DOHH2 (cell line): Measurements from ENCODE around the gene CTSK.

Experiments
- H3F3A ChIP-seq: fragments of 200-600 bp; sonication (generic), shearing (Covaris generic); 2 replicates; pipeline ENCODE4 v1.6.0; 2016; ENCODE audit warnings: antibody characterized with exemption, mild to moderate bottlenecking; ENCODE audit not compliant: control insufficient read depth, insufficient read depth
- H3K27ac ChIP-seq: fragments of 200-600 bp; sonication (generic); 2 replicates; pipeline ENCODE4 v1.5.1; 2014; ENCODE audit warnings: low read depth, mild to moderate bottlenecking, low read length, moderate library complexity
- H3K27me3 ChIP-seq: fragments of 200-600 bp; sonication (generic); 2 replicates; pipeline ENCODE4 v1.6.1; 2014; ENCODE audit warnings: mild to moderate bottlenecking, low read length, mixed read lengths; ENCODE audit not compliant: control insufficient read depth
- H3K36me3 ChIP-seq: fragments of 200-600 bp; sonication (generic); 2 replicates; pipeline ENCODE4 v1.6.1; 2014; ENCODE audit warnings: mild to moderate bottlenecking, low read length, moderate library complexity, mixed read lengths; ENCODE audit not compliant: control insufficient read depth
- H3K4me1 ChIP-seq: fragments of 200-600 bp; sonication (generic); 2 replicates; pipeline ENCODE4 v1.6.1; 2014; ENCODE audit warnings: mild to moderate bottlenecking, low read length, mixed read lengths; ENCODE audit not compliant: control insufficient read depth
- H3K4me2 ChIP-seq: fragments of 200-600 bp; sonication (generic); 2 replicates; pipeline ENCODE4 v1.6.0; 2014; ENCODE audit warnings: mild to moderate bottlenecking, low read length, moderate library complexity
- H3K4me3 ChIP-seq: fragments of 200-600 bp; sonication (generic); 2 replicates; pipeline ENCODE4 v1.5.1; 2014; ENCODE audit warnings: mild to moderate bottlenecking, low read length, mixed read lengths
- H3K79me2 ChIP-seq: fragments of 200-600 bp; sonication (generic); 2 replicates; pipeline ENCODE4 v1.6.1; 2014; ENCODE audit warnings: mild to moderate bottlenecking, low read length, mixed read lengths; ENCODE audit not compliant: control insufficient read depth
- H3K9me2 ChIP-seq: fragments of 200-600 bp; sonication (generic); replicated peaks from 2 replicates; pipeline ENCODE4 v1.6.1; 2014; ENCODE audit warnings: mild to moderate bottlenecking, low read length, mixed read lengths; ENCODE audit not compliant: control insufficient read depth
- H3K9me3 ChIP-seq: fragments of 200-600 bp; sonication (generic); 2 replicates; pipeline ENCODE4 v1.6.1; 2014; ENCODE audit warnings: antibody characterized with exemption, low read length, mixed read lengths; ENCODE audit not compliant: control insufficient read depth, insufficient read depth
- H4K20me1 ChIP-seq: fragments of 200-600 bp; sonication (generic); 2 replicates; pipeline ENCODE4 v1.6.0; 2014; ENCODE audit warnings: low read depth, mild to moderate bottlenecking, antibody characterized with exemption, low read length, moderate library complexity; ENCODE audit not compliant: control insufficient read depth, insufficient read depth
- EZH2phosphoT487 ChIP-seq: fragments of 200-600 bp; sonication (generic); IDR thresholded peaks from 2 replicates; pipeline ENCODE4 v1.6.1; 2017; ENCODE audit warnings: borderline replicate concordance, mild to moderate bottlenecking, antibody characterized with exemption, low read length, moderate library complexity, mixed read lengths
- TF ChIP-seq, protein P1 (sequence below): fragments of 200-600 bp; sonication (generic); IDR thresholded peaks from one replicate; pipeline ENCODE4 v1.5.1; 2014; ENCODE audit warnings: antibody characterized with exemption, mild to moderate bottlenecking, low read depth, low read length; ENCODE audit not compliant: poor library complexity, severe bottlenecking

Gene CTSK

DNA sequence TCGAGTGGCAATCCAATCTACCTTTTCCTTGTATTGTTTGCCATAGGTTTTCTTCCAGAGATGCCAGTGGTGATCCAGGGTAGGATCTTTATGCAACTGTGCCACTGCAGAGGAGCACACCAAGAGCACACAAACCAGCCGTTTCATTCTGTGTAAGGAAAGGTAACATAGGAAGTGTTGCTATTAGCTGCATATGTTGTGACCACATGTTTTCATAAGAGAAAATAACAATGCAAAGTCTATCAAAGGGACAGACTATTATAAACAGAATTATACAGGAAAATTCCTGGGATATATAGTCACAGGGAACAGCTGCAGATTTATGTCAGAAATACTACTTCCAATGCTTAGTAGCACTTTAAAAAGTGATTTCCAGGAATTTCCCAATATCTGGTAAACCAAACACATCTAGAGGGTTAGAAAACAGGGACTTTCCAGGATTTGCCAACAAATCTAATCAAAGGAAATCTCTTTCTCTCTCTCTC is 43.4 kb downstream of the CTSK start:
- Histone ChIP-seq H3K4me1 (peaks cover 46% of the 10 kb centered on the region), H3K4me3 (peak overlapping the region; percentile 86), H3K36me3 (peaks cover 37% of the 10 kb centered on the region), H3K9me3 (peaks cover 7% of the 10 kb centered on the region), H3K9me2 (no peaks in the 10 kb centered on the region), H4K20me1 (no peaks in the 10 kb centered on the region), H3K79me2 (peaks cover 58% of the 10 kb centered on the region), H3K4me2 (peak overlapping the region; percentile 90), H3F3A (peaks cover 7% of the 10 kb centered on the region; the same call in 1 of the 2 replicates), H3K27me3 (no peaks in the 10 kb centered on the region), H3K27ac (peak overlapping the region; percentile 83)
- TF ChIP-seq, protein P1, sequence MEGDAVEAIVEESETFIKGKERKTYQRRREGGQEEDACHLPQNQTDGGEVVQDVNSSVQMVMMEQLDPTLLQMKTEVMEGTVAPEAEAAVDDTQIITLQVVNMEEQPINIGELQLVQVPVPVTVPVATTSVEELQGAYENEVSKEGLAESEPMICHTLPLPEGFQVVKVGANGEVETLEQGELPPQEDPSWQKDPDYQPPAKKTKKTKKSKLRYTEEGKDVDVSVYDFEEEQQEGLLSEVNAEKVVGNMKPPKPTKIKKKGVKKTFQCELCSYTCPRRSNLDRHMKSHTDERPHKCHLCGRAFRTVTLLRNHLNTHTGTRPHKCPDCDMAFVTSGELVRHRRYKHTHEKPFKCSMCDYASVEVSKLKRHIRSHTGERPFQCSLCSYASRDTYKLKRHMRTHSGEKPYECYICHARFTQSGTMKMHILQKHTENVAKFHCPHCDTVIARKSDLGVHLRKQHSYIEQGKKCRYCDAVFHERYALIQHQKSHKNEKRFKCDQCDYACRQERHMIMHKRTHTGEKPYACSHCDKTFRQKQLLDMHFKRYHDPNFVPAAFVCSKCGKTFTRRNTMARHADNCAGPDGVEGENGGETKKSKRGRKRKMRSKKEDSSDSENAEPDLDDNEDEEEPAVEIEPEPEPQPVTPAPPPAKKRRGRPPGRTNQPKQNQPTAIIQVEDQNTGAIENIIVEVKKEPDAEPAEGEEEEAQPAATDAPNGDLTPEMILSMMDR, result no peak
- no peak for TF ChIP-seq EZH2phosphoT487

DNA sequence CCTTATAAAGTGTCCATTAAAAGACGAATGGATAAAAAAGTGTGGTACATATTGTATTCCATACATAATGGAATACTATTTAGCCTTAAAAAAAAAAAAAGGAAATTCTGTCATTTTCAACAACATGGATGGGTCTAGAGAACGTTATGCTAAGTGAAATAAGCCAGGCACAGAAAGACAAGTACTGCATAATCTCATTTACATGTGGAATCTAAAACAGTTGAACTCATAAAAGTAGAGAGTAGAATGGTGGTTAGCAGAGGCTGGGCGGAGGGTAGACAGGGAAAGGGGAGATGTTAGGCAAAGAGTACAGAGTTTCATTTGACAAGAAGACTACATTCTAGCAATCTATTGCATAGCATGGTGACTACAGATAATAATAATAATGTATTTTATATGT is 45.0 kb downstream of the CTSK start:
- Histone ChIP-seq H3K4me1 (peaks cover 42% of the 10 kb centered on the region), H3K4me3 (peak overlapping the region; percentile 86), H3K36me3 (peaks cover 41% of the 10 kb centered on the region), H3K9me3 (peaks cover 7% of the 10 kb centered on the region), H3K27ac (no peak overlapping the region), H3K4me2 (peak overlapping the region; percentile 44), H3K79me2 (peaks cover 62% of the 10 kb centered on the region), H3F3A (0 out of 2 replicates have a peak, but pooled peaks cover 1% of the 10 kb centered on the region), H3K27me3 (no peaks in the 10 kb centered on the region), H4K20me1 (no peaks in the 10 kb centered on the region), H3K9me2 (no peaks in the 10 kb centered on the region)
- TF ChIP-seq, protein P1, result no peak
- no peak for TF ChIP-seq EZH2phosphoT487

DNA sequence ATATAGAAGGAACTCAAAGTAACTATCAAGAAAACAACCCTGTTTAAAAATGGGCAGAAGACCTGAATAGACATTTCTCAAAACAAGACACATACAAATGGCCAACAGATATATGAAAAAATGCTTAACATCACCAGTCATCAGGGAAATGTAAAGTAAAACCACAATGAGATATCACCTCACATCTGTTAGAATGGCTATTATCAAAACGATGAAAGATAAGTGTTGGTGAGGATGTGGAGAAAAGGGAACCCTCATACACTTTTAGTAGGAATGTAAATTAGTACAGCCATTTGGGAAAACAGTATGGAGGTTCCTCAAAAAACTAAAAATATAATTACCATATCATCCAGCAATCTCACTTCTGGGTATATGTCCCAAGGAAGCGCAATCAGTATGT is 45.5 kb downstream of the CTSK start:
- no peak for TF ChIP-seq EZH2phosphoT487
- TF ChIP-seq, protein P1, result no peak

More for the DNA sequence above, 45.5 kb downstream of the CTSK start:
- Histone ChIP-seq H3K4me3 (peak overlapping the region; percentile 86; the same call in 1 of the 2 replicates), H3K27ac (no peak overlapping the region), H3K4me2 (peak overlapping the region; percentile 44), H3K27me3 (no peaks in the 10 kb centered on the region), H3K9me3 (peaks cover 7% of the 10 kb centered on the region), H3F3A (no peaks in the 10 kb centered on the region), H3K36me3 (peaks cover 45% of the 10 kb centered on the region), H3K9me2 (no peaks in the 10 kb centered on the region), H3K79me2 (peaks cover 62% of the 10 kb centered on the region), H4K20me1 (no peaks in the 10 kb centered on the region), H3K4me1 (peaks cover 37% of the 10 kb centered on the region)
